Loucy (cell line): ENCODE measurements around the gene CEP63.

ENCODE experiments used
- H2AFZ ChIP-seq: fragments of 200-600 bp; sonication (generic); 2 replicates; pipeline ENCODE4 v1.6.0; 2016; ENCODE audit warnings: antibody characterized with exemption, mild to moderate bottlenecking, low read length, moderate library complexity
- H3F3A ChIP-seq: fragments of 200-600 bp; 2 replicates; pipeline ENCODE4 v1.6.0; 2016; ENCODE audit warnings: antibody characterized with exemption, low read depth, mild to moderate bottlenecking
- H3K27me3 ChIP-seq: fragments of 200-600 bp; sonication (generic); 2 replicates; pipeline ENCODE4 v1.6.1; 2014; ENCODE audit warnings: low read length, mild to moderate bottlenecking; ENCODE audit not compliant: insufficient read depth, poor library complexity, severe bottlenecking
- H3K36me3 ChIP-seq: fragments of 200-600 bp; sonication (generic); 2 replicates; pipeline ENCODE4 v1.6.1; 2016; ENCODE audit warnings: low read length; ENCODE audit not compliant: insufficient read depth
- H3K4me1 ChIP-seq: fragments of 200-600 bp; sonication (generic); 2 replicates; pipeline ENCODE4 v1.5.1; 2014; ENCODE audit warnings: low read length, mild to moderate bottlenecking; ENCODE audit not compliant: insufficient read depth, poor library complexity, severe bottlenecking
- H3K4me2 ChIP-seq: fragments of 200-600 bp; sonication (generic); 2 replicates; pipeline ENCODE4 v1.6.0; 2014; ENCODE audit warnings: antibody characterized with exemption, low read length, low read depth, mild to moderate bottlenecking; ENCODE audit not compliant: poor library complexity, severe bottlenecking
- H3K4me3 ChIP-seq: fragments of 200-600 bp; sonication (generic); 2 replicates; pipeline ENCODE4 v1.5.1; 2014; ENCODE audit warnings: low read length, mild to moderate bottlenecking, mixed read lengths; ENCODE audit not compliant: poor library complexity, severe bottlenecking
- H3K79me2 ChIP-seq: fragments of 200-600 bp; sonication (generic); 2 replicates; pipeline ENCODE4 v1.6.1; 2014; ENCODE audit warnings: low read length; ENCODE audit not compliant: insufficient read depth
- H3K9ac ChIP-seq: fragments of 200-600 bp; sonication (generic); 2 replicates; pipeline ENCODE4 v1.6.0; 2014; ENCODE audit warnings: mild to moderate bottlenecking, low read depth, low read length, moderate library complexity; ENCODE audit not compliant: poor library complexity, severe bottlenecking
- H3K9me2 ChIP-seq: fragments of 200-600 bp; sonication (generic); replicated peaks from 2 replicates; pipeline ENCODE4 v1.6.1; 2016; ENCODE audit warnings: low read depth, low read length, mixed read lengths
- H3K9me3 ChIP-seq: fragments of 200-600 bp; sonication (generic); 2 replicates; pipeline ENCODE4 v1.6.1; 2014; ENCODE audit warnings: mild to moderate bottlenecking, antibody characterized with exemption, low read length, low read depth; ENCODE audit not compliant: insufficient read depth
- H4K20me1 ChIP-seq: fragments of 200-600 bp; sonication (generic); 2 replicates; pipeline ENCODE4 v1.6.0; 2014; ENCODE audit warnings: antibody characterized with exemption, low read length, mild to moderate bottlenecking; ENCODE audit not compliant: insufficient read depth, poor library complexity, severe bottlenecking
- CTCF ChIP-seq: fragments of 200-600 bp; sonication (generic); conservative IDR thresholded peaks from 2 replicates; pipeline ENCODE4 v1.5.1; 2014; ENCODE audit warnings: mild to moderate bottlenecking, antibody characterized with exemption, low read length
- EZH2phosphoT487 ChIP-seq: fragments of 200-600 bp; IDR thresholded peaks from 2 replicates; pipeline ENCODE4 v1.6.1; 2018; ENCODE audit warnings: antibody characterized with exemption, mild to moderate bottlenecking, moderate library complexity, borderline replicate concordance

The CEP63 gene

GRCh38 chr3:134597390-134597970 is 111.6 kb downstream of the CEP63 start:
- H4K20me1 ChIP-seq: no peaks in the 10 kb centered on the region
- TF ChIP-seq EZH2phosphoT487: no peak
- H3F3A ChIP-seq: no peaks in the 10 kb centered on the region
- no peak overlapping the region for H3K4me2 ChIP-seq
- H2AFZ ChIP-seq: no peak overlapping the region
- H3K4me1 ChIP-seq: no peaks in the 10 kb centered on the region
- H3K4me3 ChIP-seq: no peak overlapping the region
- H3K27me3 ChIP-seq: no peaks in the 10 kb centered on the region
- H3K9ac ChIP-seq: no peak overlapping the region
- H3K9me2 ChIP-seq: no peaks in the 10 kb centered on the region
- H3K36me3 ChIP-seq: no peaks in the 10 kb centered on the region
- no peaks in the 10 kb centered on the region for H3K79me2 ChIP-seq
- no peaks in the 10 kb centered on the region for H3K9me3 ChIP-seq

GRCh38 chr3:134598763-134599545 is 113.1 kb downstream of the CEP63 start:
- Histone ChIP-seq H4K20me1 (no peaks in the 10 kb centered on the region), H3K4me1 (no peaks in the 10 kb centered on the region), H3K4me3 (no peak overlapping the region), H3K9me2 (no peaks in the 10 kb centered on the region), H3K9ac (no peak overlapping the region), H3K27me3 (no peaks in the 10 kb centered on the region), H3K36me3 (no peaks in the 10 kb centered on the region), H3F3A (no peaks in the 10 kb centered on the region), H3K4me2 (no peak overlapping the region), H3K9me3 (no peaks in the 10 kb centered on the region), H2AFZ (no peak overlapping the region), H3K79me2 (no peaks in the 10 kb centered on the region)
- no peak for TF ChIP-seq CTCF
- no peak for TF ChIP-seq EZH2phosphoT487

GRCh38 chr3:134600206-134600605 is 114.3 kb downstream of the CEP63 start:
- H3K79me2 ChIP-seq: no peaks in the 10 kb centered on the region
- H3K9ac ChIP-seq: no peak overlapping the region

More at GRCh38 chr3:134600206-134600605, 114.3 kb downstream of the CEP63 start:
- Histone ChIP-seq H4K20me1 (no peaks in the 10 kb centered on the region), H3K9me2 (no peaks in the 10 kb centered on the region), H3K4me2 (no peak overlapping the region), H3K4me1 (no peaks in the 10 kb centered on the region), H3K9me3 (no peaks in the 10 kb centered on the region), H3F3A (no peaks in the 10 kb centered on the region), H3K36me3 (no peaks in the 10 kb centered on the region), H2AFZ (no peak overlapping the region), H3K27me3 (no peaks in the 10 kb centered on the region), H3K4me3 (no peak overlapping the region)
- TF ChIP-seq CTCF (no peak), EZH2phosphoT487 (no peak)
